Left lobe of liver (tissue), 2 donors: ENCODE data around the gene UBASH3A. TPM values are rescaled to one million over a fixed set of nuclear protein-coding genes. Genes with fewer than 3 reads are reported as not detected.

Experiments used
- ATAC-seq: fragments of 200-7000 bp; cut with Tn5 transposase; one replicate; pipeline ENCODE4 v1.9.1; 2020; ENCODE audit warnings: mild to moderate bottlenecking, moderate library complexity
- DNase-seq: peaks from one replicate; pipeline ENCODE4 v3.0.0-alpha.2; 2020; ENCODE audit warnings: low spot score
- total RNA-seq: library from RNA; stranded (reverse); gene quantifications from one replicate; pipeline ENCODE4 v1.2.1, GENCODE V29; 2021
- donor health status: DM: no; HTN: no; CAD: no; lungs with moderate emphysema.
- donor health status: DM: no; HTN: yes; CAD: no.

UBASH3A gene
- 0.20 TPM for total RNA-seq

GRCh38 chr21:42403611-42404231 is at the start of gene UBASH3A:
UBASH3A (plus strand) TSS chr21:42403902; CDS start chr21:42403946, 44 bp downstream.
- ATAC-seq (no peak), DNase-seq (no peak)

GRCh38 chr21:42356046-42356445 is 47.7 kb upstream of the UBASH3A start:
- no peak for DNase-seq
- no peak for ATAC-seq

GRCh38 chr21:42356650-42357049 is 47.1 kb upstream of the UBASH3A start:
- no peak for DNase-seq

GRCh38 chr21:42357307-42357706 is 46.4 kb upstream of the UBASH3A start:
- DNase-seq (no peak), ATAC-seq (no peak)

More at GRCh38 chr21:42356650-42357049, 47.1 kb upstream of the UBASH3A start:
- no peak for ATAC-seq

GRCh38 chr21:42358261-42358660 is 45.4 kb upstream of the UBASH3A start:
- no peak for ATAC-seq
- DNase-seq, result no peak

GRCh38 chr21:42358937-42359336 is 44.8 kb upstream of the UBASH3A start:
- ATAC-seq, result no peak
- no peak for DNase-seq

GRCh38 chr21:42360317-42360716 is 43.4 kb upstream of the UBASH3A start:
- DNase-seq (no peak), ATAC-seq (no peak)

GRCh38 chr21:42361286-42361685 is 42.4 kb upstream of the UBASH3A start:
- DNase-seq, result no peak

GRCh38 chr21:42362198-42362597 is 41.5 kb upstream of the UBASH3A start:
- DNase-seq (no peak), ATAC-seq (no peak)

More at GRCh38 chr21:42361286-42361685, 42.4 kb upstream of the UBASH3A start:
- no peak for ATAC-seq

GRCh38 chr21:42362700-42363099 is 41.0 kb upstream of the UBASH3A start:
- DNase-seq (no peak), ATAC-seq (no peak)

GRCh38 chr21:42363312-42363711 is 40.4 kb upstream of the UBASH3A start:
- ATAC-seq (no peak), DNase-seq (no peak)

- ATAC-seq (no peak), DNase-seq (no peak)
These were observed 39.3 kb upstream of the UBASH3A start for GRCh38 chr21:42364304-42364865.

- no peak for ATAC-seq
These were observed 37.9 kb upstream of the UBASH3A start for GRCh38 chr21:42365770-42366169.

GRCh38 chr21:42366292-42367010 is 37.3 kb upstream of the UBASH3A start, which contains the start of gene TFF1:
TFF1 (minus strand) TSS chr21:42366535; CDS start chr21:42366495, 40 bp downstream.
- ATAC-seq, result no peak

More at GRCh38 chr21:42365770-42366169, 37.9 kb upstream of the UBASH3A start:
- no peak for DNase-seq

GRCh38 chr21:42367367-42368165 is 36.1 kb upstream of the UBASH3A start:
- ATAC-seq, result no peak
- no peak for DNase-seq

More at GRCh38 chr21:42366292-42367010, 37.3 kb upstream of the UBASH3A start, which contains the start of gene TFF1:
- no peak for DNase-seq

GRCh38 chr21:42369821-42370220 is 33.9 kb upstream of the UBASH3A start:
- no peak for DNase-seq
- no peak for ATAC-seq

GRCh38 chr21:42370894-42371654 is 32.6 kb upstream of the UBASH3A start:
- ATAC-seq (no peak), DNase-seq (no peak)

- ATAC-seq (no peak), DNase-seq (no peak)
These were observed 30.4 kb upstream of the UBASH3A start for GRCh38 chr21:42373196-42373907.

GRCh38 chr21:42373908-42374455 is 29.7 kb upstream of the UBASH3A start:
- DNase-seq (no peak), ATAC-seq (no peak)
